A673 (cell line): ENCODE results near the gene ITK. TPM values are rescaled to one million over a fixed set of nuclear protein-coding genes. Genes with fewer than 3 reads are reported as not detected.
A peak's percentile ranks its signal among the peaks of the same experiment; 100 is the strongest.

Experiments used
- BruUV-seq: library from RNA; stranded (reverse); fragments of 400-500 nt; replicated peaks from 2 replicates; lab custom pipeline; 2021; lab: Mats Ljungman, UMichigan
- CTCF ChIA-PET: fragments of 300-600 bp; sonication (Branson Sonifier 250); formaldehyde crosslinking; loops from one replicate; lab custom pipeline; 2022; ENCODE audit warnings: antibody characterized with exemption; lab: Charles Lee
- POLR2A ChIA-PET: fragments of 300-600 bp; sonication (Branson Sonifier 250); formaldehyde crosslinking; loops from one replicate; lab custom pipeline; 2022; ENCODE audit warnings: antibody characterized with exemption; ENCODE audit not compliant: low non-redundant PET; lab: Charles Lee
- DNase-seq: peaks from one replicate; pipeline ENCODE4 v3.0.0-alpha.2; 2015; ENCODE audit warnings: low spot score
- H3K27ac ChIP-seq: fragments of 200-600 bp; sonication (generic); 2 replicates; pipeline ENCODE4 v1.5.1; 2016; ENCODE audit warnings: mixed run types, low read depth, mild to moderate bottlenecking, mixed read lengths, antibody characterized with exemption, low read length; ENCODE audit not compliant: poor library complexity, severe bottlenecking
- H3K27me3 ChIP-seq: fragments of 200-600 bp; sonication (generic); replicated peaks from 2 replicates; pipeline ENCODE4 v1.6.1; 2017; ENCODE audit warnings: mixed run types, low read depth, mild to moderate bottlenecking, mixed read lengths, antibody characterized with exemption, low read length; ENCODE audit not compliant: insufficient read depth, poor library complexity
- H3K36me3 ChIP-seq: fragments of 200-600 bp; sonication (generic); 2 replicates; pipeline ENCODE4 v1.6.1; 2016; ENCODE audit warnings: mixed run types, mild to moderate bottlenecking, mixed read lengths, antibody characterized with exemption, low read length; ENCODE audit not compliant: insufficient read depth, poor library complexity, severe bottlenecking
- H3K4me1 ChIP-seq: fragments of 200-600 bp; sonication (generic); 2 replicates; pipeline ENCODE4 v1.6.1; 2017; ENCODE audit warnings: mixed run types, mild to moderate bottlenecking, mixed read lengths, antibody characterized with exemption, low read length; ENCODE audit not compliant: insufficient read depth, poor library complexity, severe bottlenecking
- H3K4me3 ChIP-seq: fragments of 200-600 bp; sonication (generic); 2 replicates; pipeline ENCODE4 v1.5.1; 2016; ENCODE audit warnings: low read depth, mixed run types, mild to moderate bottlenecking, mixed read lengths, low read length; ENCODE audit not compliant: poor library complexity, severe bottlenecking
- H3K9me3 ChIP-seq: fragments of 200-600 bp; sonication (generic); 2 replicates; pipeline ENCODE4 v1.6.1; 2016; ENCODE audit warnings: mixed run types, low read depth, mild to moderate bottlenecking, mixed read lengths, antibody characterized with exemption, low read length; ENCODE audit not compliant: poor library complexity, severe bottlenecking
- EZH2 ChIP-seq: fragments of 200-600 bp; sonication (generic); IDR thresholded peaks from 2 replicates; pipeline ENCODE4 v1.6.1; 2017; ENCODE audit warnings: borderline replicate concordance, low read depth, mild to moderate bottlenecking, mixed read lengths, antibody characterized with exemption, low read length; ENCODE audit not compliant: poor library complexity, severe bottlenecking
- intact Hi-C: fragments of 100-400 bp; cut with micrococcal nuclease; formaldehyde crosslinking; loops from one replicate; pipeline ENCODE4 v1.10.0; 2022; ENCODE audit not compliant: unreplicated experiment
- total RNA-seq: library from RNA; stranded (reverse); gene quantifications from 2 replicates; pipeline ENCODE4 v1.2.3, GENCODE V29; 2021
- TF ChIP-seq, protein P1 (sequence below): fragments of 300-800, 200-600 bp; sonication (generic); conservative IDR thresholded peaks from 2 replicates; pipeline ENCODE4 v1.5.1; 2017; ENCODE audit warnings: low read depth, mild to moderate bottlenecking, antibody characterized with exemption, low read length, moderate library complexity, mixed read lengths

Gene ITK
- total RNA-seq, 1 experiment from 2014 or later, result not detected

DNA sequence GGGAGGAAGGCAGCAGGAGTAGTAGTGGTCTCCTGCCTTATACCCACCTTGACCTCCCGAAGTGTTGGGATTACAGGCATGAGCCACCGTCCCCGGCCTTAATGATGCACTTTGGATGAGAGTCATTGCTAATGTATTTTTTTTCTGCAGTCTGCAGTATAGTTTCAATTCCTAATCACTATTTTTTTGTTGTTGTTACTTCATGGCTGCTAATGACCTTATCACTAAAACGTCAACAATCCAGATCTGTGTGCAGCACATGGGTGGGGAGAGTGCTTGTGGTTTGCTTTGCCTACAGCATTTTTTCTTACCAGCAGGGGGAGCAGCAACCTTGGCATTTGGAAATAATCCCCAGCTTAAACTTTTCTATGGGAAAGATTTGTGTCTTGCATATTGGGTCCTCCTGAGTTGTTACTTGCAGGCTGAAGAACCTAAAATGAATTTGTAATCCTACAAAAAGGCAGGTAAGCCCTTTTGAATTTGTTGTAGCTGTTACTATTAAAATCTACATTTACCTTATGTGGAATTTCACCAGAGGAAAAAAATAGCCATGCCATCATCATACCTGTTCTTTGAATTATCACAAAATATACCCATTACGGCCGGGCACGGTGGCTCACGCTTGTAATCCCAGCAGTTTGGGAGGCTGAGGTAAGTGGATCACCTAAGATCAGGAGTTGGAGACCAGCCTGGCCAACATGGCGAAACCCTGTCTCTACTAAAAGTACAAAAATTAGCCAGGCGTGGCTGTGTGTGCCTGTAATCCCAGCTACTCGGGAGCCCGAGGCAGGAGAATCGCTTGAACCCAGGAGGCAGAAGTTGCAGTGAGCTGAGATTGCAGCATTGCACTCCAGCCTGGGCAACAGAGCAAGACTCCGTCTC is 31.7 kb upstream of the ITK start:
- Histone ChIP-seq H3K4me3 (no peak overlapping the region), H3K27ac (no peak overlapping the region), H3K36me3 (no peaks in the 10 kb centered on the region), H3K4me1 (peaks cover under 1% of the 10 kb centered on the region), H3K9me3 (no peaks in the 10 kb centered on the region), H3K27me3 (no peaks in the 10 kb centered on the region)
- ChIA-PET CTCF (no interaction called here), POLR2A (no interaction called here)
- no TSS peak for BruUV-seq
- TF ChIP-seq EZH2, result no peak
- TF ChIP-seq, protein P1, sequence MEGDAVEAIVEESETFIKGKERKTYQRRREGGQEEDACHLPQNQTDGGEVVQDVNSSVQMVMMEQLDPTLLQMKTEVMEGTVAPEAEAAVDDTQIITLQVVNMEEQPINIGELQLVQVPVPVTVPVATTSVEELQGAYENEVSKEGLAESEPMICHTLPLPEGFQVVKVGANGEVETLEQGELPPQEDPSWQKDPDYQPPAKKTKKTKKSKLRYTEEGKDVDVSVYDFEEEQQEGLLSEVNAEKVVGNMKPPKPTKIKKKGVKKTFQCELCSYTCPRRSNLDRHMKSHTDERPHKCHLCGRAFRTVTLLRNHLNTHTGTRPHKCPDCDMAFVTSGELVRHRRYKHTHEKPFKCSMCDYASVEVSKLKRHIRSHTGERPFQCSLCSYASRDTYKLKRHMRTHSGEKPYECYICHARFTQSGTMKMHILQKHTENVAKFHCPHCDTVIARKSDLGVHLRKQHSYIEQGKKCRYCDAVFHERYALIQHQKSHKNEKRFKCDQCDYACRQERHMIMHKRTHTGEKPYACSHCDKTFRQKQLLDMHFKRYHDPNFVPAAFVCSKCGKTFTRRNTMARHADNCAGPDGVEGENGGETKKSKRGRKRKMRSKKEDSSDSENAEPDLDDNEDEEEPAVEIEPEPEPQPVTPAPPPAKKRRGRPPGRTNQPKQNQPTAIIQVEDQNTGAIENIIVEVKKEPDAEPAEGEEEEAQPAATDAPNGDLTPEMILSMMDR, result peak; percentile 80
- intact Hi-C loops, result loop anchor here (2.0 to 10.0 kb wide), 2 partner anchors 164 to 326 kb away; no protein-coding TSS in a partner anchor
- DNase-seq, result peak; percentile 71

DNA sequence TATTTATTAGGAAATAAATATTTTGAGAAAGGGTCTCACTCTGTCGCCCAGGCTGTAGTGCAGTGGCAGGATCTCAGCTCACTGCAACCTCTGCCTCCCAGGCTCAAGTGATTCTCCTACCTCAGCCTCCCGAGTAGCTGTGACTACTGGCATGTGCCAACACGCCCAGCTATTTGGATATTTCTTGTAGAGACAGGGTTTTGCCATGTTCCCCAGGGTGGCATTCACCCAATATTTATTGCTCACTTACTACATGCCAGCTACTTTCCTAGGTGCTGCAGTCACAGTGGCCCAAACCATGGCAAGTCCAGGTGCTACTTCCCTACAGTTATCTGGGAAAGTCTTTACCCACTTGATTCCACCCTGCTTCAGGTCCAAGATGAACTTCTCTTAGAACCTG is 29.6 kb upstream of the ITK start:
- H3K27ac ChIP-seq, result no peak overlapping the region
- H3K4me1 ChIP-seq, result no peaks in the 10 kb centered on the region
- no peak for DNase-seq
- H3K4me3 ChIP-seq, result no peak overlapping the region
- ChIA-PET POLR2A (no interaction called here), CTCF (no interaction called here)
- intact Hi-C loops, result no loop called here
- BruUV-seq, result no TSS peak
- no peaks in the 10 kb centered on the region for H3K36me3 ChIP-seq
- TF ChIP-seq, protein P1, result no peak
- TF ChIP-seq EZH2, result no peak
- H3K27me3 ChIP-seq, result no peaks in the 10 kb centered on the region
- H3K9me3 ChIP-seq, result no peaks in the 10 kb centered on the region

DNA sequence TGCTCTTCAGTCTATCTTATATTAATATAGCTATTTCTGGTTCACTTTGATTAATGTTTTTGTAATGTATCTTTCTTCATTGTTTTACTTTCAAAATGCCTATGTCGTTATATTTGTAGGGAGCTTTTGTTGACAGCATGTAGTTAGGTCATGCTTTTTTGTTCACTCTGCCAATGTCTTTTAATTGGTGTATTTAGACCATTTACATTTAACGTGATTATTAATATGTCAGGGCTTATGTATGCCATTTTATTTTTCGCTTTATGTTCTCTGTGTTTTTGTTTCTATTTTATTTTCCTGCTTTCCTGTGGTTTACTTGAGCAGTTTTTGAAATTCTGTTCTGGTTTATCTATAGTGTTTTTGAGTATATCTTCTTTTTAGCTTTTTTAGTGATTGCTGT is 25.3 kb upstream of the ITK start:
- no peaks in the 10 kb centered on the region for H3K36me3 ChIP-seq
- DNase-seq, result no peak
- no peaks in the 10 kb centered on the region for H3K4me1 ChIP-seq
- no TSS peak for BruUV-seq
- TF ChIP-seq, protein P1, result no peak
- TF ChIP-seq EZH2, result no peak
- CTCF ChIA-PET, result no interaction called here
- H3K27me3 ChIP-seq, result no peaks in the 10 kb centered on the region
- H3K4me3 ChIP-seq, result no peak overlapping the region
- H3K27ac ChIP-seq, result no peak overlapping the region
- intact Hi-C loops, result no loop called here
- H3K9me3 ChIP-seq, result no peaks in the 10 kb centered on the region
- POLR2A ChIA-PET, result no interaction called here
